ENCODE results near the gene CHAMP1. TPM values are rescaled to one million over a fixed set of nuclear protein-coding genes. Genes with fewer than 3 reads are reported as not detected.

The CHAMP1 gene
- total and polyA plus RNA-seq, 2 of the 13 experiments (the other 11 are each of a cell fraction or from before 2014, with no cell fraction given): 8.4 to 9.7 TPM

DNA sequence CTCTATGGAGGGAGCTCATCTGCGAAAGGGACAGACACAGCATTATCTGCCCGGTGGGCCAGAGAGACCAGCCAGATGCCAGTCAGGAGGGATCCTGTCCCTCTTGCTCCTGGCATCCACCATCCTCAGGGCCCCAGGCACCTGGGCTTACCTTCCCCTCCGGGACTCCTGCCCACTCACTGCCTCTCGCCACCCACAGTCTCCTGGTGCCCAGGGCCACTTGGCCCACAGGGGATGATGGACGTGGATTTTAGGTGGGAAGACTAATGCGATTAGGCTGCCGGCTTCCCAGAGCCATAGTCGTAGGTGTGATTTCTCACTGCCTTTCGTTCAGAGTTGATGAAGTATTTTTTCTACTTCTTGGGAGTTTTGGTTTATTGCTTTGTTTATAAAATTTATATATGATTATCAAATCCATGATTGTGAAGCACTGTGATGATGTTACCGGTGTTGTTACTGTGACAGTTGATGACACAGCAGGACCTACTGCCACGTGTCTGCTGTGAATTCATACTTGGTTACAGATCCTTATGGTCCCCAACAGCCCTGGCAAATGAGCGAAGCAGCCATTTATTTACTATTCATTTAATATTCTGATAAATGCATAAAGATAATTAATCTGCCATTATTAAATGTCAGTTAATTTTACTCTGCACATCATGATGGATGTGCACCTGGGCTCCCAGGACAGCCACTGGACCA, 14.5 kb upstream of the CHAMP1 start (continued):
- TF ChIP-seq, protein P1, sequence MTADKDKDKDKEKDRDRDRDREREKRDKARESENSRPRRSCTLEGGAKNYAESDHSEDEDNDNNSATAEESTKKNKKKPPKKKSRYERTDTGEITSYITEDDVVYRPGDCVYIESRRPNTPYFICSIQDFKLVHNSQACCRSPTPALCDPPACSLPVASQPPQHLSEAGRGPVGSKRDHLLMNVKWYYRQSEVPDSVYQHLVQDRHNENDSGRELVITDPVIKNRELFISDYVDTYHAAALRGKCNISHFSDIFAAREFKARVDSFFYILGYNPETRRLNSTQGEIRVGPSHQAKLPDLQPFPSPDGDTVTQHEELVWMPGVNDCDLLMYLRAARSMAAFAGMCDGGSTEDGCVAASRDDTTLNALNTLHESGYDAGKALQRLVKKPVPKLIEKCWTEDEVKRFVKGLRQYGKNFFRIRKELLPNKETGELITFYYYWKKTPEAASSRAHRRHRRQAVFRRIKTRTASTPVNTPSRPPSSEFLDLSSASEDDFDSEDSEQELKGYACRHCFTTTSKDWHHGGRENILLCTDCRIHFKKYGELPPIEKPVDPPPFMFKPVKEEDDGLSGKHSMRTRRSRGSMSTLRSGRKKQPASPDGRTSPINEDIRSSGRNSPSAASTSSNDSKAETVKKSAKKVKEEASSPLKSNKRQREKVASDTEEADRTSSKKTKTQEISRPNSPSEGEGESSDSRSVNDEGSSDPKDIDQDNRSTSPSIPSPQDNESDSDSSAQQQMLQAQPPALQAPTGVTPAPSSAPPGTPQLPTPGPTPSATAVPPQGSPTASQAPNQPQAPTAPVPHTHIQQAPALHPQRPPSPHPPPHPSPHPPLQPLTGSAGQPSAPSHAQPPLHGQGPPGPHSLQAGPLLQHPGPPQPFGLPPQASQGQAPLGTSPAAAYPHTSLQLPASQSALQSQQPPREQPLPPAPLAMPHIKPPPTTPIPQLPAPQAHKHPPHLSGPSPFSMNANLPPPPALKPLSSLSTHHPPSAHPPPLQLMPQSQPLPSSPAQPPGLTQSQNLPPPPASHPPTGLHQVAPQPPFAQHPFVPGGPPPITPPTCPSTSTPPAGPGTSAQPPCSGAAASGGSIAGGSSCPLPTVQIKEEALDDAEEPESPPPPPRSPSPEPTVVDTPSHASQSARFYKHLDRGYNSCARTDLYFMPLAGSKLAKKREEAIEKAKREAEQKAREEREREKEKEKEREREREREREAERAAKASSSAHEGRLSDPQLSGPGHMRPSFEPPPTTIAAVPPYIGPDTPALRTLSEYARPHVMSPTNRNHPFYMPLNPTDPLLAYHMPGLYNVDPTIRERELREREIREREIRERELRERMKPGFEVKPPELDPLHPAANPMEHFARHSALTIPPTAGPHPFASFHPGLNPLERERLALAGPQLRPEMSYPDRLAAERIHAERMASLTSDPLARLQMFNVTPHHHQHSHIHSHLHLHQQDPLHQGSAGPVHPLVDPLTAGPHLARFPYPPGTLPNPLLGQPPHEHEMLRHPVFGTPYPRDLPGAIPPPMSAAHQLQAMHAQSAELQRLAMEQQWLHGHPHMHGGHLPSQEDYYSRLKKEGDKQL (CRISPR knock-in tag; IDR thresholded peaks at IDR 0.05; ENCODE audit: low read depth): no peak
- TF ChIP-seq SIN3B (IDR thresholded peaks at IDR 0.05; ENCODE audit: low read length) (no peak), SALL2 (CRISPR knock-in tag; IDR thresholded peaks at IDR 0.05) (no peak)

DNA sequence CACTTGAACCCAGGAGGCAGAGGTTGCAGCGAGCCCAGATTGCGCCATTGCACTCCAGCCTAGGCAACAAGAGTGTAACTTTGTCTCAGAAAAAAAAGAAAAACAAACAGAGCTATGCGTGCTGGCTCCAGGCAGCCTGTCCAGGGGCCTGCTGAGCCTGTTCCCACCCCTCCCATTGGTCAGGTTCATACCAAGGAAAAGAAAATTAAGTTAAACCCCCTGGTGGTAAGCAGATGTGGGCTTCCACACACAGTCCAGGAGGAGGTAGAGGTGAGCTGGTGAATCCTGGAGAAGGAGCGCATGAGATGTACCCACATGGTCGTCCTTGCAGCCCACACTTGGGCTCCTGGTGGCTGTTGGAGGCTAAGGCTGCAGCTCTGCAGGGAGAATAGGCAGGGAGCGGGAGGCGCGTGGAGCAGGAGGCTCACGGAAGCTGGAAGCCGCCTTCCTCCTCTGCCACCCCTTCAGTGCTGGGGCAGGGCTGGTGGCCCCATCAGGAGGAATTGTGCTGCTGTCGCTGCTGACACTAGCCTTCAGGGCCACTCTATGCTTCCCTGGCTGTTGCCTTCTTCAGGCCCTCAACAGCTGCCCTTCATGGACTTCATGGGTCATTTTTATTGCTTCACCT, 10.5 kb upstream of the CHAMP1 start:
- peaks cover 10 to 55% of the 10 kb centered on the region in 2 experiments; a peak in 4 of 5 replicates for H3K36me3 ChIP-seq (replicated peaks in 1 of 2; ENCODE audit: control insufficient read depth in 1 of 2, insufficient read depth in 2 of 2, low read length in 2 of 2)
- 92% methylated on average over 5 of the region's 11 CpGs for WGBS (ENCODE audit: low lambda C conversion rate)

More for the DNA sequence above, 10.5 kb upstream of the CHAMP1 start:
- ChIA-PET CTCF (ENCODE audit: low intra/inter-chr PET ratio, low total read pairs) (no interaction called here), POLR2A (no interaction called here)
- DNase-seq (ENCODE audit: low spot score) (no peak), FAIRE-seq (no peak), ATAC-seq (peak; percentile 56)
- no peaks in the 10 kb centered on the region for H3K9me3 ChIP-seq (ENCODE audit: low read length)
- no peak overlapping the region for H3K4me3 ChIP-seq (replicated peaks in 1 of 3; ENCODE audit: insufficient read depth in 1 of 3, low read depth in 2 of 3, low read length in 3 of 3)
- no TSS peak for BruUV-seq (replicated peaks)
- in situ Hi-C loops (cut with HindIII; ENCODE audit: extremely low pct_ligation_motif_present, low pct_unique_long_range_greater_than_20kb) (no loop called here), intact Hi-C loops (cut with micrococcal nuclease; ENCODE audit: unreplicated experiment) (no loop called here)
- H2AFZ ChIP-seq (ENCODE audit: low read length): no peak overlapping the region
- no peak overlapping the region for H3K27ac ChIP-seq (ENCODE audit: extremely low read length, insufficient read depth, low read length)
- no peak overlapping the region for H3K9ac ChIP-seq (ENCODE audit: insufficient read depth, low read depth, low read length)
- H4K20me1 ChIP-seq (ENCODE audit: insufficient read depth, low read length): no peaks in the 10 kb centered on the region
- TF ChIP-seq SETDB1 (CRISPR knock-in tag; IDR thresholded peaks at IDR 0.05; ENCODE audit: borderline replicate concordance) (no peak), AGO2 (optimal IDR thresholded peaks at IDR 0.05; ENCODE audit: low read depth, low read length) (peak; percentile 48)
- no peaks in the 10 kb centered on the region for H3K4me1 ChIP-seq (ENCODE audit: insufficient read depth, low read length)
- H3K27me3 ChIP-seq (ENCODE audit: control insufficient read depth in 1 of 2, insufficient read depth in 2 of 2, low read length in 2 of 2): no peaks in the 10 kb centered on the region
- no peak overlapping the region for H3K4me2 ChIP-seq (ENCODE audit: low read depth, low read length)
- H3K79me2 ChIP-seq (ENCODE audit: insufficient read depth, low read length): no peaks in the 10 kb centered on the region
